Thyroid gland (tissue), 4 donors: ENCODE measurements around the gene UBE2E2. TPM values are rescaled to one million over a fixed set of nuclear protein-coding genes. Genes with fewer than 3 reads are reported as not detected.
"Not testable (repeated sequence)": the region's sequence is repeated elsewhere in the genome, so short reads cannot be mapped to it uniquely, and the experiment has no call there.

ENCODE experiments used
- DNase-seq, 2 donors: peaks; one replicate each; pipeline ENCODE4 v3.0.0-alpha.2; 2019
- H3K27ac ChIP-seq, 3 donors: fragments of 200-600 bp; sonication (generic); 1 replicate in 2 of 3; 2 replicates in 1 of 3; pipeline ENCODE4 v1.5.1; 2016 to 2019; ENCODE audit warnings: mild to moderate bottlenecking in 1 of 3, moderate library complexity in 1 of 3
- H3K27me3 ChIP-seq: fragments of 200-600 bp; sonication (generic); one replicate; pipeline ENCODE4 v1.5.1; 2019
- H3K36me3 ChIP-seq, 2 donors: fragments of 200-600 bp; sonication (generic); one replicate each; pipeline ENCODE4 v1.5.1; 2016 to 2019
- H3K4me1 ChIP-seq, 2 donors: fragments of 200-600 bp; sonication (generic); one replicate each; pipeline ENCODE4 v1.5.1; 2017 to 2019
- H3K4me3 ChIP-seq, 3 donors: fragments of 200-600 bp; sonication (generic); replicated peaks in 1 of 3; 1 replicate in 2 of 3; 2 replicates in 1 of 3; pipeline ENCODE4 v1.5.1; 2016; ENCODE audit warnings: mild to moderate bottlenecking in 1 of 3
- H3K9me3 ChIP-seq: fragments of 200-600 bp; sonication (generic); one replicate; pipeline ENCODE4 v1.5.1; 2017
- CTCF ChIP-seq, 6 experiments: fragments of 200-600 bp in 3 of 6; fragments of 450-650 bp in 3 of 6; sonication (generic) in 3 of 6; IDR thresholded peaks; one replicate each; pipeline ENCODE4 v1.5.1; 2016 to 2019; ENCODE audit warnings: antibody characterized with exemption in 6 of 6, mild to moderate bottlenecking in 2 of 6, inconsistent platforms in 1 of 6, moderate library complexity in 1 of 6
- POLR2A ChIP-seq, 2 donors: fragments of 450-650 bp; IDR thresholded peaks; one replicate each; pipeline ENCODE4 v1.6.1; 2017; ENCODE audit warnings: antibody characterized with exemption in 2 of 2, mild to moderate bottlenecking in 2 of 2, moderate library complexity in 1 of 2
- WGBS, 2 donors: methylation state at CpG; one replicate each; pipeline ENCODE4 v1.1.5; 2017; 5-methylcytosine and 5-hydroxymethylcytosine counted together
- intact Hi-C: fragments of 100-400 bp; cut with DNase I; formaldehyde crosslinking; loops from one replicate; pipeline ENCODE4 v1.15.1; 2023
- total RNA-seq, 4 donors: library from RNA; depleted of rRNA; stranded (reverse); fragments of >200 nt; gene quantifications; one replicate each; pipeline ENCODE4 v1.2.3, GENCODE V29; 2016

UBE2E2 gene
- total RNA-seq, 4 donors from 2014 or later, result 28.5 to 46.0 (median 38.4) TPM

GRCh38 chr3:23615068-23615467, 411.9 kb downstream of the UBE2E2 start:
- TF ChIP-seq CTCF (IDR thresholded peaks at IDR 0.05), result no peak
- TF ChIP-seq POLR2A (IDR thresholded peaks at IDR 0.05), result no peak
- no peak for DNase-seq
- no peaks in the 10 kb centered on the region for H3K27me3 ChIP-seq
- intact Hi-C loops, result no loop called here
- H3K4me3 ChIP-seq, result no peak overlapping the region
- H3K36me3 ChIP-seq, result no peaks in the 10 kb centered on the region
- H3K9me3 ChIP-seq, result no peaks in the 10 kb centered on the region
- H3K27ac ChIP-seq, result no peak overlapping the region
- WGBS, 2 donors, result 87 to 95% methylated on average over 5 of the region's 5 CpGs
- peaks cover 9 to 13% of the 10 kb centered on the region in 2 donors for H3K4me1 ChIP-seq

GRCh38 chr3:23618475-23618874, 415.3 kb downstream of the UBE2E2 start:
- H3K4me1 ChIP-seq, H3K27me3 ChIP-seq, H3K36me3 ChIP-seq, H3K4me3 ChIP-seq, H3K9me3 ChIP-seq, H3K27ac ChIP-seq, intact Hi-C loops, DNase-seq: not testable (repeated sequence)
- 96 to 98% methylated on average over 2 of the region's 2 CpGs for WGBS, 2 donors

GRCh38 chr3:23619705-23620637, 416.8 kb downstream of the UBE2E2 start:
- TF ChIP-seq POLR2A (IDR thresholded peaks at IDR 0.05) (no peak), CTCF (IDR thresholded peaks at IDR 0.05) (no peak)
- Histone ChIP-seq H3K36me3 (no peaks in the 10 kb centered on the region), H3K4me3 (no peak overlapping the region), H3K9me3 (no peaks in the 10 kb centered on the region), H3K4me1 (no peaks in the 10 kb centered on the region), H3K27ac (no peak overlapping the region), H3K27me3 (no peaks in the 10 kb centered on the region)
- intact Hi-C loops, result no loop called here
- no peak for DNase-seq
- WGBS, 2 donors, result 86 to 88% methylated on average over 12 of the region's 12 CpGs

- 68 to 83% methylated on average over 4 of the region's 4 CpGs for WGBS, 2 donors
- Histone ChIP-seq H3K27ac (no peak overlapping the region), H3K27me3 (no peaks in the 10 kb centered on the region), H3K36me3 (no peaks in the 10 kb centered on the region), H3K4me3 (no peak overlapping the region), H3K9me3 (no peaks in the 10 kb centered on the region), H3K4me1 (no peaks in the 10 kb centered on the region)
- intact Hi-C loops, result no loop called here
- DNase-seq, result no peak
- TF ChIP-seq CTCF (IDR thresholded peaks at IDR 0.05), result no peak
- no peak for TF ChIP-seq POLR2A (IDR thresholded peaks at IDR 0.05)
Observed at GRCh38 chr3:23620638-23621015, 417.5 kb downstream of the UBE2E2 start.

GRCh38 chr3:23623844-23624243, 420.7 kb downstream of the UBE2E2 start:
- 52 to 57% methylated on average over 2 of the region's 2 CpGs for WGBS, 2 donors
- intact Hi-C loops, result no loop called here
- DNase-seq, result peak in 1 of 2 donors; percentile 22
- TF ChIP-seq POLR2A (IDR thresholded peaks at IDR 0.05) (no peak), CTCF (IDR thresholded peaks at IDR 0.05) (no peak)
- Histone ChIP-seq H3K4me3 (no peak overlapping the region), H3K9me3 (no peaks in the 10 kb centered on the region), H3K36me3 (no peaks in the 10 kb centered on the region), H3K27ac (no peak overlapping the region), H3K4me1 (peaks cover 1 to 3% of the 10 kb centered on the region in 2 donors), H3K27me3 (no peaks in the 10 kb centered on the region)
